HS-5 (cell line): ENCODE data around the gene NIPBL.
"Not testable (repeated sequence)": the region's sequence is repeated elsewhere in the genome, so short reads cannot be mapped to it uniquely, and the experiment has no call there.

Experiments
- DNase-seq: peaks from one replicate; pipeline ENCODE4 v3.0.0-alpha.2; 2012; ENCODE audit warnings: low read depth

NIPBL gene

DNA sequence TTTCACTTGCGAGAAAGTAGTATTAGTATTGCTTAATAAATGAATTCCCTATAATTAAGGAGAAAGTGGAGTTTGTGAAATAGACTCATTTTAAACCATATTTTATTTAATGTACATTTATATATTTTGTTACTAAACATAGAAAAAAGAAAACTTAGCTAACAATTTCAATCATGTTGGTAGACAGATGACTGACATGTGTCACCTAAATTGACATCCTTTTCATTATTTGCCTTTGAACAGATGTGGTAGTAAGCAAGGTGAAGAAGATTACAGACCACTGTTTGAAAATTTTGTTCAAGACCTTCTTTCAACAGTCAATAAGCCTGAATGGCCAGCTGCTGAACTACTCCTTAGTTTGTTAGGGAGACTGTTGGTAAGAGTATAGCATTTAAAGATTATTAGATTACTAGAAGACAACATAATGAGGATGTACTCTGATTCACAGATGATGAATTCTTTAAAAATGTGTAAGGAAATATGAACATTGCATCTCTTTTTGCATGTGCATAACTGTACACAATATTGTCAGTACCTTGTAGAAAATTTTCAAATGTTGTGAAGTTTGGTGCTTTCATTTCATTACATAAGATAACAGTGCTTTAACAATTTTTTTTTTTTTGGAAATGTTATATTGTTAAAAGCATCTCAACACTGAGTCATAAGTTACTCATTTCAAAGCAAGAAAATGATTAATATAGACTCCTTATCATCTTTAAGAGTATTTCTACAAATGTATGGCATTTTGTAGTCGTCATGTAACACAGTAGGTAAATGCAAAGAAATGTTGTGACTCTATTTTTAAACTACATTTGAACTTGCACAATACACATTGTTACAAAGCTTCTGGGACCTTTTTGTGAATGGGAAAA, 139.5 kb downstream of the NIPBL start:
- peak; percentile 65 for DNase-seq

- no peak for DNase-seq
Observed at GRCh38 chr5:37028910-37029309, 152.3 kb downstream of the NIPBL start.

DNA sequence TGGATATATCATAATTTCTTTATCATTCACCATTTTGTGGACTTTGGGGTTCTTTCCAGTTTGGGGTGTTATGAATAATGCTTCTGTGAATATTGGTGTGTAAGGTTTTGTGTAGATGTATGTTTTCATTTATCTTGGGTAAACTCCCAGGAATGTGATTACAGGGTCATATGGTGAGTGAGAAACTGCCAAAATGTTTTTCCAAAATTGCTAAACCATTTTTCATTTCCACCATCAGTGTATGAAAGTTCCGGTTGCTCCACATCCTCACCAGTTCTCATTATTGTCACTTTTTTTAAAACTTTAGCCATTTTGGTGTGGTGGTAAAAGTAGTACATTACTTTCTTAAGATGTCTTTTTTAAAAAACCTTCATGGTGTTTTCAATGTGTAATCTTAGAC, 152.9 kb downstream of the NIPBL start:
- DNase-seq: no peak

GRCh38 chr5:37034955-37035354, 158.4 kb downstream of the NIPBL start:
- DNase-seq: no peak

DNA sequence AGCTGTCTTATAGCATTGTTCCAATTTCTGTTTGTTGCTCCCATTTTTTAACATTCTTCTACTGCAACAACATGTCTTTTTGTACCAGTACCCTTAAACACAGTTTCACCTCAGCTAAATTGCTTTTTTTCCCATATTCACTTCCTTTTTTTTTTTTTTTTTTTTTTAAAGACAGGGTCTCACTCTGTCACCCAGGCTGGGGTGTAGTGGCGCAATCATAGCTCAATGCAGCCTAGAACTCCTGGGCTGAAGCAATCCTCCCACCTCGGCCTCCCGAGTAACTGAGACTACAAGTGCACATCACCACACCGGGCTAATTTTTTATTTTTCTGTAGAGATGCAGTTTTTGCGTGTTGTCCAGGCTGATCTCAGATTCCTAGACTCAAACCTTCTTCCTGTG, 161.3 kb downstream of the NIPBL start:
- DNase-seq: no peak

GRCh38 chr5:37039824-37040223, 163.3 kb downstream of the NIPBL start:
- DNase-seq: no peak

GRCh38 chr5:37043693-37044092, 167.1 kb downstream of the NIPBL start:
- no peak for DNase-seq

DNA sequence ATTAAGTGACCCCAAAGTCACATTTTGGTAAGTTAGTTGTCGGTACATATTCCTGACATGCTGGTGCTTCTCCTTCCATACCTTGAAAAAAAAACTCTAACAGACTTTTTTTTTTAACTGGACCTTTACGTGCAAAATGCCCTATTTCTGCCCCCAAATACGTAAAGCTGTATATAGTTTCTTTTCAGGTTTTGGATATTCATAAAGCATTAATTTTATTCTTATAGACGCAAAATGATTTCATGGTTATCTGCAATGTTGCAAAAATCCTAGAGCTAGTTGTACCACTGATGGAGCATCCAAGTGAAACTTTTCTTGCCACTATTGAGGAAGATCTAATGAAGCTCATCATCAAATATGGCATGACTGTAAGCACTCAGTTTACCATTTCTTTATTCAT, 167.6 kb downstream of the NIPBL start:
- DNase-seq: no peak

- no peak for DNase-seq
Observed at GRCh38 chr5:37045703-37046102, 169.1 kb downstream of the NIPBL start.

GRCh38 chr5:37047947-37048346, 171.4 kb downstream of the NIPBL start:
- no peak for DNase-seq

GRCh38 chr5:37054391-37054790, 177.8 kb downstream of the NIPBL start:
- DNase-seq: no peak

DNA sequence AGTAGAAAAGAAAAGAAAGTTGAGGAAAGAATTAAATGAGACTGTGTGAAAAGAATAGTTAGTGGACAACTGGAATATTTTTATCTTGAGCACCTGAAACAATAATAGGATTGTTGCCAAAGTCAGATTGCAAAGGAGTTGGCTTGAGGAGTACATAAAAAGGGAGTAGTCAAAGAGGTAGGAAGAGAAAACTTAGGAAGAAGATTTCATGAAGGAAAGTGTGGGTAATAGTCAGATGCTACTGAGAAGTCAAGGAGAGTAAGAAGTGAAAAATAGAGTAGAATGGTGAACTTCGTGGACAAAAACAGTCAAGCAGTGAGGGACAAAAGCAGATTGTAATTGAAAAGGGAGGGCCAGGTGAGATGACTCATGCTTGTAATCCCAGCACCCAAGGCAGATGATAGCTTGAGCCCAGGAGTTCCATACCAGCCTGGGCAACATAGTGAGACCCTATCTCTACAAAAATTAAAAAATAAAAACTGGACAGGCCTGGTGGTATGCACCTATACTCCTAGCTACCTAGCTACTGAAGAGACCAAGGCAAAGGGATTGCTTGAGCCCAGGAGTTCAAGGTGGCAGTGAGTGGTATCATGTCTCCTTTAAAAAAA, 178.9 kb downstream of the NIPBL start:
- DNase-seq: no peak

- DNase-seq: no peak
Observed at GRCh38 chr5:37056762-37057161, 180.2 kb downstream of the NIPBL start.

DNA sequence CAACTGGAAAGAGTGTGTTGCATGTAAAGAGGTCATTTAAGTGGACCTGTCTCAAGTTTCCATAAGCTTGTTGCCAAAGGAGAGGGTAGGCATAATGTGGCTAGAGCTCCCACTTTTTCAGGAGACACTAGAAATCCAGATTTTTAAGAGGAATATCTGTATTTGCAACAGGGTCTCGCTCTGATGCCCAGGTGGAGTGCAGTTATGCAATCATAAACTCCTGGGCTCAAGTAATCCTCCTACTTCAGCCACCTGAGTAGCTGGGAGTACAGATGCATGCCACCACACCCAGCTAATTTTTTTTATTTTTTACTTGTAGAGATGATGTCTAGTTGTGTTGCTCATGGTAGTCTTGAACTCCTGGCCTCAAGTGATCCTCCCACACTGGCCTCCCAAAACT, 183.5 kb downstream of the NIPBL start:
- DNase-seq: no peak

DNA sequence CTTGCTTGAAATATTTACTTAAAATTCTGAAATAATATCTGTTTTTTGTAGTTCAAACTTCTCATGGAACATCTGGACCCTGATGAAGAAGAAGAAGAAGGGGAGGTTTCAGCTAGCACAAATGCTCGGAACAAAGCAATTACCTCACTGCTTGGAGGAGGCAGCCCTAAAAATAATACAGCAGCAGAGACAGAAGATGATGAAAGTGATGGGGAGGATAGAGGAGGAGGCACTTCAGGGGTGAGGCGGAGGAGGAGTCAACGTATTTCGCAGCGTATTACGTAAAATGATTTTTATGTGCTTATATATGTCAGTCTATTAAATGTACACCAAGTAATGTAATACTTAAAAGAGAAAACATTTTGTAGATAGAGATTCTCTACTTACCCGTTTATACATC, 187.2 kb downstream of the NIPBL start:
- DNase-seq: no peak

GRCh38 chr5:37064442-37064841, 187.9 kb downstream of the NIPBL start:
- DNase-seq: no peak

GRCh38 chr5:37071487-37071886, 194.9 kb downstream of the NIPBL start:
- no peak for DNase-seq

DNA sequence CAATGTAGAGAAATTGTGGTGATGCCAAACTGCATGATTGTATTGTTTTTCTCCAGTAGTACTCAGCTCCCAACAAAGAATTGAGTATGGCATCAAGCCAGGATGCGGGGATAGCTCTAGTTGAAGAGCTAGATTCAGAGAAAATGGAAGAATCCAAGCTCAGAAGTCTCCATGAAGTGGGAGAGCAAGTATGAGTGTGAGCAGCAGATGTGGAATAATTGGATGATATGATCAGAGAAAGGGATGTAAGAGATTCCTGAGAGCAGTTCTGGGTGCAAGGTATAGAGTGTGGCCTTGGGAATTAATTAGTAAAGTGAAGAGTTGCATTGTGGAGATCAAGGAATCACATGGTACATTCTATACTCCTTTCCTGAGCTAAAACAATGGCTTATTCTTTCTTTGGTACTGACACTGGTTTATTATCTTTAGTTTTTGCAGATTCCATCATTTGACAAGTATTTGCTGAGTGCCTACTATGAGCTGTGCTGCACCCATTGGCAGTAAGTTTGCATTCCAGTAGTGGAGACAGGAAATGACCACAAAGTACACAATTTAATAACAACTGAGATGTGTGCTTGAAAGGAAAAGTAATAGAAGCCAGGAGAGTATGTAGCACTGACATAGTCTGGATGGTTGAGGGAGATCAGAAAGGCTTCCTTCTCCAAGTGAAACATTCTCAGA, 195.5 kb downstream of the NIPBL start:
- peak; percentile 40 for DNase-seq

DNA sequence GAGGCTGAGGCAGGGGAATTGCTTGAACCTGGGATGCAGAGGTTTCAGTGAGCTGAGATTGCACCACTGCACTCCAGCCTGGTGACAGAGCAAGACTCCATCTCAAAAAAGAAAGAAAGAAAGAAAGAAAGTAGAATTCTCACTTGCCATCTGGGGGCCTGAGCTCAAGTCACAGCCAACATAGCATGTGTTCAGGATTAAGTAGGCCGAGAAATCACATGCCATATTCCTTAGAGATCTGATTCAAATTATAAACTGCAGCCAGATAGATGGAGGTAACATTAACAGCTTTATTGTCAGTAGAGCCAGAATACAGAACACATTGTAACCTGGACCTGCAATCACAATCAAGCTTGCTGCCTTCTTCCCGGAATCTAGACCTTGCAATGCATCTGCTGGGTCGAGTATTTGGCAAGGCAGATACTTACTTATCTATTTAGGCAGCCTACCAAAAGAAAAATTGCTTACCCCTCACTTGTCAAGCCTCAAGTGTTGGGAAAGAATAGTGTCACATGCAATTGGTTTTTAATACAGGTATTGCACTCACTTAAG, 198.9 kb downstream of the NIPBL start:
- DNase-seq: no peak

- no peak for DNase-seq
Observed at GRCh38 chr5:37077146-37077545, 200.6 kb downstream of the NIPBL start.

DNA sequence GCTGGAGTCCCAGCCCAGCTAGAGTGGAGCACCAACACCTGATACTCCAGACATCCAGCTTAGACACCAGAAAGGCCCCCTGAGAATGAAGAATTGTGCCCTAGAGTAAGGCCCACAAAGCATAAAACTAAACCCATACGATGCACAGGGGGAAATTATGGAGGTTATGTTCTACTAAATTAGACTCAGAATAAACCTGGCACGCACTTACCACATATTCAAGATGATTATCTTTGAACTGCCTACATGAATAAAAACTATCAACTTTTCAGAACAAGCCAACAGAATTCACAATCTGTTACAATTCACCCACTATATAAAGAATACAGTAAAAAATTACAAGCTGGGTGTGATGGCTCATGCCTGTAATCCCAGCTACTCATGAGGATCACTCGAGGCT, 204.1 kb downstream of the NIPBL start:
- no peak for DNase-seq

GRCh38 chr5:37082977-37083376, 206.4 kb downstream of the NIPBL start:
- not testable (repeated sequence) for DNase-seq

- DNase-seq: not testable (repeated sequence)
Observed at GRCh38 chr5:37086026-37086425, 209.5 kb downstream of the NIPBL start.
